ENCODE data around the gene MYOF.
"Not testable (repeated sequence)": the region's sequence is repeated elsewhere in the genome, so short reads cannot be mapped to it uniquely, and the experiment has no call there.

MYOF gene

DNA sequence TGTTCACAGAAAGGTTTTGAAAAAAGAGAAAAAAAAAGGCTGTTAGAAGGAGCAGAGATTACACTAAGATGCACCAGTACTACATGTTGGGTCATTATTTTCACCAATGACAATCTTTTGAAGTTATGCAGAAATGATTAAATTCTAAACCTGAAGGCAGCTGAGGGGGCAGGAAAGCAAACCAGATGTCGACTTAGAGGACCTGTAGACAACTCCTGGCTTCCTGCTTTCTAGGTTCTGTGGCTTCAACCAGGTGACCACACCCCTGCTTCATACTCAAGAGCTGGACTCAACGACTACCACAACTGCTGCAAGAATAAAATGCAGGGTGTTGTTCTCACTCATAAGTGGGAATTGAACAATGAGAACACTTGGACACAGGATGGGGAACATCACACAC lies 30.0 kb downstream of the MYOF start:
- DNase-seq, result no peak

DNA sequence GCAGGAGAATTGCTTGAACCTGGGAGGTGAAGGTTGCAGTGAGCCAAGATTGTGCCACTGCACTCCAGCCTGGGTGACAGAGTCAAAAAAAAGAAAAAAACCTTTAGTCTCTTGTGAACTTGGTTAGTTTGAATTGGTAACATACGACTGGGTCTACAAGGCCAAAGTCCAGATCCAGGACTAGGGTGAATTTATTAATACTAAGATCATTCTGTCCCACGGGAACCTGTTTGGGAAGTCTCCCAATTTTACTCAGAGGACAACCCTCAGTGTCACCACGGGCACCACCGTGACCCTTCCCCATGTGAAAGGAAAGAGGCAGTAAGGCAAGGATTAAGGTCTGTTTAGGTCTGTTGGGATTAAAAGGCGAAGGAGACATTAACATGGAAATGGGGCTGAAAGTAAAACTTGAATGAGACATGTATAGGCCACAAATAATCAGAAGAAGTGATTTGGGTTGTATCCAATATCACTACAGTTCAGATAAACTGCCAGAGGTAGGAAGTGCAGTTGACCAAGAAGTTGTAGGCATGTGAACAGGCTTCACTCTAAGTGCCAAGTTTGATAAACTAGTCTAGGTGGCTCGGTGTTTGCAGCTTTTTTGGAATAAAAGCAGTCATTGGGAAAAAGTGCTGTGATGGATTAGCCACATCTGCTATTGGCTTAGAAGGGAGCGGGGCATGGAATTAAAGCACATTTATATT lies 30.7 kb downstream of the MYOF start:
- DNase-seq, result no peak

DNA sequence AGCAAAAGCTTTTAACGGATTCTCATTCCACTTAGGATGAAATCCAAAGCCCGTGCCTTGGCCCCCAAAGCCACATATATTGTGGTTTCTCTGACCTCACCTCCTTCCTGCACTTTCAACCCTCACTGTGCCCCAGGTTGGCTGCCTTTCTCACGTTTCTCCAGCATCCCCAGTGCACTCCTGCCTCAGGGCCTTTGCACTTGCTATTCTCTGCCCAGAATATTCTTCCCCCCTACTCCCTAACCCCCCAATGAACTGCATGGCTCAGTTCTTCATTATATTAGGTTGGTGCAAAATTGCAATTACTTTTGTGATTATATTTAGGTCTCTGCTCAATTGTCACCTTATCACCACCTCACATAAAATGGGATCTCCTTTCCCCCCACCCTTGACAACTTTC lies 34.2 kb downstream of the MYOF start:
- no peak for DNase-seq

DNA sequence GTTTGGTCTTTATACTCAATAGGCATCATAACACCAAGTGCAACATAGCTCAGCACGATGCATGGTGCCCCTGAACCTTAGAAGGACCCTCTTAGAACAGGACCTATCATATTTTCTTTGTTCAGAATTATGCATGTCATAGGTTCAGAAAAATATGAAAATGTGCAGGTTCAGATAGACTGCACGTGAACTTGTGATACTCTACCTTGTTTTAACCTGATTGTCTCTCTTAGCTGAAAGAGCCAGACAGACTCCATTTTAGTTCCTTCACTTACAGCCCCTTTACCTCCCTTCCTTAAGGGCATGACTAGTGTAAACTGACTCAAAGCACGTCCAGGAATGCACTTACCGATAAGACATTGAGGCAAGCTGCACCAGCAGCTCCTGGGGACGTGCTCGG lies 35.1 kb downstream of the MYOF start:
- DNase-seq, result no peak

DNA sequence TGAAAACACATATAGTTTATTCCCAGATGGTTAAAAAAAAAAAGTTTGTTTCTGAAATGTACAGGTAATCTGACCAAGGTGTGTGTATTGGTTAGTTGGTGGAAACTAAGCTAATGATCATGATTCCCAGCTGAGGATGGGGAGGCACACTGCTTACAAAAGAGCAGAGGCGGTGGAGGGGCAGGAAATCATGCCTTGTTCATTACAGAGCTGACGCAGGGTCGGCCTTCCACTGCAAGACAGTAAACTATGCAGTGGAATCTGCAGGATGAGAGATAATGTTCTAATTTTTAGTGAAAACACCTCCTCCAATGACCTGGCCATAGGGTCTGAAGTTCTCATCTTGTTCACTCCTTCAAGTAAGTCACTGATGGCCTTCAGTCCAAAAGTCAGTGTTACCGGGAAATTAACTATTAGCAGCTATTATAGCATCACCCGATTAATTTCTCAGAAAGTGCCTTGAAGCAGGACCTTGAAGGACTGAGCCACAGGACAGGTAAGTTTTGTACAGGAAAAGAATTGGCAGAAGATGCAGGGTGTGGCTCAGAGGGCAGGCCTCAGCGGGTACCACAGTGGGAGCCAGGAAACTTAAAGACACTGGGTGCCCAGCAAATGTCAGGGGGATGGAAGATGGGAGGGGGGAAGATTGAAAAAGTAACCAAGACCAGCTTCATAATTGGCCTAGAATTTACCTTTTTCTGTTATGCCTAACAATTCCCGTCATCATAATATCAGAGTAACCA lies 36.0 kb downstream of the MYOF start:
- DNase-seq, result no peak

DNA sequence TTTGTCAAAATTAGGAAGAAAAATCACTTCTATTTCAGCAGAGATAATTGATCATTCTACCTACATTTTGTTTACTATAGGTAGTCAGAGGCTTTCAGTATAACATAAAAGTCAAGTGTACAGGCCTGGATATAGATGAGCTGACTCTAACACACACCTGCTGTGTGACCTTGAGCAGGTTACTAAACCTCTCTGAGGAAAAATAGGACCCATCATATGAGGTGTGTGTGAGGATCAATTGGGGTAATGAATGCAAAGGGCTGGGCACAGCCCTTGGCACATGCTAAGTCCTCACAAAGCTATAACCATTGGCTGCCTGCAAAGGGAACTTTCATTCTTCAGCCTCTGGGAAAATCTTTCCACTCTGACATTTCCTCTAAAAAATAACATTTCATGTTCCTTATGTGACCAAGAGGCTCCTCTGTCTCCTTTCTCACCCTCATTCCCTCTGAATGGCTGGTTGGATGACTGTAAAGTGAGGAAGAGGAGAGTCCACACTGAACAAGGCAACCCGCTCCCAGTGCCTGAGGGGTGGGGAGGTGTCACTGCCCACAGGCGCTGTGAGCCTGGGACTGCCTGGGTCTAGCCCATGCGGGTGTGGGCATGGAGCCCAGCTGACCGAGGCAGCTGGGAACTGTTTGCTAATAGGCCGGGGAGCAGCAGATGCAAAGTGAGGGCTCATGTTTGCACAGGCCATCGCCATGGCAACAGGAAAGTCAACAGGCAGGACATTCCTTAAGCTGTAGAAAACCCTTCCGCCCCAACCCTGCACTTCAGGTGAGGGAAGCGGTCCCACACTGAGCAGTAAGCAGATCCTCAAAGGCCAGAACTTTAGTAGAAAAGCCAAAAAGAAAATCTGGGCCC lies 36.8 kb downstream of the MYOF start:
- DNase-seq, result peak; percentile 92

DNA sequence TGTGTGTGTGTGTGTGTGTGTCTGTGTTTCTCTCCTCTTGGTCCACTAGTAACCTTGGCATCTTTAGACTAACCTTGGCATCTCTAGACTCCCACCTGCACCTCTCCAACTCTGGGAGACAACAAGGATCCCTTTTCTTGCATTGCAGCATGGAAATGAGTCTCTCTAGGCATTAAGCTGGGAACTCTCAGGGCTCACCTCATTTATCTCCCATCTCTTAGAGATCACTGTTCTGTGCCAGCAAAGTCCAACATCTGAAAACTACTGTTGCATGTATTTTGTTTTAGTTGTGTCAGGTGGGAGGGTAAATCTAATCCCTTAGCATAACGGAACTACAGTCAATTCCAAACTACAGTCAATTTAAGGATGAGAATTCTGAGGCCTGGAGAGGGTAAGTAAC lies 38.7 kb downstream of the MYOF start:
- no peak for DNase-seq

DNA sequence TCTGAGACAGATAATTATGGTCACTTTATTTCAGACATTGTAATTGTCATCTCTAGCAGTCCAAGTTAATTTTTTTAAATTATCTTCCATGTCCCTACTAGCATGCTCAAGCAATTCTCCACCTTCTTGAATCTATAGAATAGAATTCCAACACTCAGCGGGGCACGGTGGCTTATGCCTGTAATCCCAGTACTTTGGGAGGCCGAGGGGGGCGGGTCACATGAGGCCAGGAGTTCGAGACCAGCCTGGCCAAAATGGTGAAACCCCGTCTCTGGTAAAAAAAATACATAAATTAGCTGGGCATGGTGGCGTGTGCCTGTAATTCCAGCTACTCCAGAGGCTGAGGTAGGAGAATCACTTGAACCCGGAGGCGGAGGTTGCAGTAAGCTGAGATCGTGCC lies 39.4 kb downstream of the MYOF start:
- not testable (repeated sequence) for DNase-seq

DNA sequence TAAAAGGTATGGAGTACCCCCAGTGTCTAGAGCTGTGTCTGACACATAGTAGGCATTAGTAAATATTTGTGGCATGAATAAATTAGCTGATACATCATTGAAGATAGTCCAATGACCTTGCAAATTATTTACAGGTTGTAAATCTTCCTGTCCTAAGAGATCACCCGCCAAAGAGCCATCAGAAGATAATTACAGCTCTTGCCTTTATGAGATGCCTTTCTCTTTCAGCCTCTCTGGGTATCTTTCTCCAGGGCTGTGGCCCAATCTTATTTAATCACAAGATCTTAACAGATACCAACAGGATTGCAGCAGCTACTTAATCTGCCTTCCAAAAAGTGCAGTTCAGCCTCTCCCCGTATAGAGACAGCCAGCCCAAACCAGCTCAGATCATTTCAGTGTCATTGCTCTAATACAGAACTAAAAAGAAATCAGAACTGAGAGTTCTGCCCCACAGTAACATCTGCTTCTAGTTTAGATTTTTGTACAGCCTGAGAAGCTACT lies 41.5 kb downstream of the MYOF start:
- DNase-seq, result no peak

DNA sequence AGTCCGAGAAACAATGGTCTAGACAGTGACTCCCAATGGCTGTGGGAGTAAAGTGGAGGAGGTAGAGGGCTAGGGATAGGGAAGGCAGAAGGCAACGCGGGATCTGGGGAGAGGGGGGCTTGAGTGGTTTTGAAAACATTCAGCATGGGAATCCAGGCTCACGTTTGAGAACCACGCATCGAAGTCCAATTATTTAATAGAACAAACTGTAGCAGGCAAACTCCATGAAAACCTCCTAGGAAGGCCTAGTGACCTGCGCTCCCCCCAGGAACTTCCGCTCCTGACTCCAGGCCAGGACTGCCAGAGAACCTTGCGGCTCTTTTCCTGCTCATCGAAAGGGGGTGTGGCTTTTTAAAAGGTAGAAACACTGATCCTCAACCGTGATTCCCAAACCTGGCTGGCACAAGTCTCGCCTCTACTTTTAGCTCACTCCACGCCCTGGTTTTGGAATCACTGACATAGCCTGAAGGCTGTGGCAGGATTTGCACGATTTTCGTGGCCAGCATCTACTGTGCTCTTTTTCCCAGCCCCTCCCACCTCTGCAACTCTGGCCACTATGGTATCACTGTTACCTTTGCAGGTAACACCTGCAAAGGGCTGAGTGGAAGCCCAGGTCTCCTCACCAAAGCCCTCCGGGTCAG lies 43.4 kb downstream of the MYOF start:
- peak; percentile 77 for DNase-seq

DNA sequence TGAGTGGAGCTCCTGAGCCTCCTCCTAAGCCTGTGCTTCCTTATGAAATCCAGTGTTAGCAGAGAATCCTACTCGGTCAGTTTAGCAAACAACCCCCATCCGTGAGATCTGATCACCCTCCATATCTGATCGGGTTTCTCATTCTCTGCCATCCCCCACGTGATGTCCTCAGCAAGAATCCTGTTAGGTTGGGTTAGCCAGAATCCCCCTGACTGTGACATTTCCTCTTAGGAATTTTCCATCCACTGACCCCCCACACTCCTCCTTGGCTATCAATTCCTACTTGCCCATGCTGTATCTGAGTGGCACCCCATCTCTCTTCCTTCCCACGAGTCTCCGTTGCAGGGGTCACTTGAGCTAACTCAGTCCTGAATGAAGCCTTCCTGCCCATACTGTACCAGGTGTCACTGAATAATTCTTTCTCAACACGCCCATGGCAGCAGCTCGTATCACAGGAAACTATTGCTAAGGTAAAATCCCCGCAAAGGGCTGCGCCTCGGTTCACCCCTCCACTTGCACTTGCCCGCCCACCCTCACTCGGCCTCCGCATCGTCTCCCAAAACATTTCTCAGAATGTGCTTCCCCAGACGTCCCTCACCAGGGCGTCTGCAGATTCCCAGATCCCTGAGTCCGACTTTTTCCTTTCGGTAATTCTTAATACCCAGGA lies 44.1 kb downstream of the MYOF start:
- no peak for DNase-seq

DNA sequence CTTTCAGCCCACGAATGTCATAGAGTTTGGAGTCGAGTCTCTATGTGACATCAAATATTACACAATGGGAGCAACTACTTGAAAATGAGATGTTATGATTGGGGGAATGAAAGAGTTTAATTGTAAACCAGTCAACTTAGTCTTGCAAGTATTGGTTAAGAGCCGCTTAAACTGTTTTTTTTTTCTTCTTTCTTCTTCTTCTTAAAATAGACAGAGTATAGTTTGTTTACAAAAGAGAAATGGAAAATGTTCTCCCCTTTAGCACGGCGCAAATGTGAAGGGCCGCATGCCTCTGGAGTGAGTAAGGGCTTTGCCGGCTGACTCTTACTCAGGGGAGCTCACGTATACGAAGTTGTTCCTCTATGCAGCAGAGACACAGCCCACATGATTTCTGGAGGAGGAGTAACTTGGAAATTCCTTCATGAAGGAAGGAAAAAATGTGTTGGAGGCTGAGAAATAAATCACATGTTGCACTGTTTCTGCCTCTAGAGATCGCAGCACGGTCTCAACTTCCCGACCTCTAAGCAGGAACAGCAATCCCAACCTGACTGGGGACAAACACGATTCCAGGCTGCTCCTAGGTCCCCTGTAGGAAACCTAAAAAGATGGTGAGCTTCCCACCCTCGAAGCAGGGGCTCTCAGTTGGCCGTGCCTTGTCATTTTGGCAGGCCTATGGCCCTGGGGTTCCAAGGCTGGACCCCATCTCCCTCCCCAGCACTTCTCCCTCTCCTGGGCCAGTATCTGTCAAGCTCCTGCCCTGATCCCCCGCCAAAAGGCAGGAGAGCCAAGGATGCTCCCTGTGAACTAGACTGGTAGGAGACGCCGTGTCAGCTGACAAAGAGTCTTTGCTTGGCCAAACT lies 44.8 kb downstream of the MYOF start:
- DNase-seq, result no peak

DNA sequence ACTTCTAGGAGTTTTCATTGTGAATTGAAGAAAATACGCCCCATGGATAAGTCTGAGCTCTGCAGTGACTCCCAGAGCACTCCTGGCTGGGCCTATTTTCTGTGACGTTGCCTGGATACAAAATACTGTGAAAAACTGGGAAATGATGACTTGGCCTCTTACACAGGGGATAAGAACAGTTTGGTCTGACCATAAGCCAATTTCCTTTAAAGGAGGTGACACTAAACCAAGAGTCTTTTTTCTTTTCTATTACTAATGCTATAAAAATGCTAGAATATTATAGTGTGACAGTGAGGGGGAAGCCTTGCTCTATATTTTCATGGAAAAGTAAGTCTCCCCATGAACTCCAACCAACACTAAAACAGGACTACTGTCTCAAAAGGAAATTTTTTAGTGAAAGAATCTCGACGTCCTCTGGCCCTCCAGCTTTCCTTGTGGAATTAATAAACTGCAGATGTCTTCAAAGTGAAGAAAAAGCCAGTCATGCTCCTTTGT lies 45.5 kb downstream of the MYOF start:
- no peak for DNase-seq

DNA sequence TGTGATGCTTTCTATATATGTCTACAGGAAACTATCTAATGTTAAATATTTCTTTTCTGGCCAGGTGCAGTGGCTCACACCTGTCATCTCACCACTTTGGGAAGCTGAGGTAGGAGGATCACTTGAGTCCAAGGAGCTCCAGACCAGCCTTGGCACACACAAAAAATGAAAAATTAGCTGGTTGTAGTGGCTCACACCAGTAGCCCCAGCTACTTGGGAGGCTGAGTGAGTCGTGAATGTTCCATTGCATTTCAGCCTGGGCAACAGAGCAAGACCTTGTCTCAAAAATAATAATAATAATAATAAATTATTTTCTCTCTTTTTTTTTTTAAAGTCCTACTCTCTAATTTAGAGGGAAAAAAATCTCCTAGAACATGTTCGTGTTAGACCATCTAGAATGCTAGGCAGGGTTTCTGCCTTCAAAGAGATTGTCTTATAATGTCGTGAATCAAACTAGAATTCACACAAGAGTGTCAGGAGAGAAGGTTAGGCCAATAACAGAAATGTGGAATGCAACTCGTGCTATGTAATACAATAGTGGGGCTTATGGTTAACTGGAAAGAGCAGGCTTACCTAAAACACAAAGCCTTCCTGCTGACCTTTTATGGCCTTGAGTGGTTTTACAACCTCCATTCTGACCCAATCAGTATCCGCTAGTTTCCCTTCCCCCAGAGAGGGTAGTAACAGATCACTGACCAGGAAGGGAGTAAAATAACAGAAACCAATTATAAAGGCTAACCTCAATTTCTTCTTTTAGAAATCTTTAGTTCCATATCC lies 46.3 kb downstream of the MYOF start:
- DNase-seq, result peak; percentile 68

DNA sequence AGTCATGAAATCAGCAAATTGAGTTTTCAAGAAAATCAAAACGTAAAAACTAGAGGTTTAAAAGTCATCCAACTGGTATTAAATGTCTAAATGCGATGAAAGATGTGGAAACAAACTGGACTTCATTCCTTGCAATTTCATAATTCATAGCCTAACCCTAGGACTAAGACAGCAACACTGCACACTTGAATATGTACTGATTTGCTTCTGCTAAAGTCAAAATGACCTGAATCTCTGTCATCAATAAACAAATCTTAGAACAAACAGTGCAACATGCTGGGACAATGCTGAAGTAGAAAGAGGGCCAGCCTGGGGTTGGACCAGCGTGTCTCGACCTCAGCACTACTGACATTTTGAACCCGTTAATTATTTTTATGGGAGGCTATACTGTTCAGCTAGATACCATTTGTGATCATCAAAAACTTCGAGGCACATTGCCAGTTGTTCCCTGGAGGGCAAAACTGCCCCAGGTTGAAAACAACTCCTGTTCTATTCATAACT lies 47.1 kb downstream of the MYOF start:
- DNase-seq, result no peak

DNA sequence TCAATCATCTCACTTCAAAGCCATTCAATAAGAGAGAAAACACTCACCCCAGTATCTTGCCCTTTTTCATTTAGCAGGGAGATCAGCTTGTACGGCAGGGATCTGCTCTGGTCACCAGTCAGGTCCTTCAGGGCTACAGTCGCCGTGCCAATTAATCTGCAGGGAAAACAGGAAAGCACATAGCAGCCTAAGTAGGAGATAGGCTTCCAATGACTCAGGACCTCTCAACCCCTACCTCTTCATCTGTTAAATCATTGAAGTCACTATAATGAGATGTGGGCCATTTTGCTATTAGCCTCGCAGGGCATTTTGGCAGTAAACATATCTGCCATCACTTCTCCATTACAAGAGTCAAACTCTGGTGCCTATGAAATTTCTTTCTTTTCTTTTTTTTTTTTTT lies 50.8 kb downstream of the MYOF start:
- no peak for DNase-seq

DNA sequence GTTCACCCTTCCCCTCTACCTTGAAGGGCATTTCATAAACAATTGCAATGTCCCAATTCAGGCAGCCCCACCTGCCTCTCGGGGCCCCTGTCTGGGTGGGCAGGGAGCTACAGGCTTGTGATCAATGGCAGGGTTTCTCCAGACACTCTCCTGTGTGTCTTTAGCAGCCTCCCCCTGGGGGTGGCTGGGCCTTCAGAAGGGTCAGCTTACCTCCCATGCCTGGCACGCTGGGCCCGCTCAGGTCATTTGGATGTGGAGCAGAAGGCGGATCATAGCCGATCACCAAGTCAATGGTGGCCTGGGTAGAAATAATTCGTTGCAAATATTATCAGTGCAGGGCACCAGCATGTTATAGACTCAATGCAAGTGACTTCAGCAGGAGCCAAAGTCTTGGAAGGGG lies 56.3 kb downstream of the MYOF start:
- no peak for DNase-seq

DNA sequence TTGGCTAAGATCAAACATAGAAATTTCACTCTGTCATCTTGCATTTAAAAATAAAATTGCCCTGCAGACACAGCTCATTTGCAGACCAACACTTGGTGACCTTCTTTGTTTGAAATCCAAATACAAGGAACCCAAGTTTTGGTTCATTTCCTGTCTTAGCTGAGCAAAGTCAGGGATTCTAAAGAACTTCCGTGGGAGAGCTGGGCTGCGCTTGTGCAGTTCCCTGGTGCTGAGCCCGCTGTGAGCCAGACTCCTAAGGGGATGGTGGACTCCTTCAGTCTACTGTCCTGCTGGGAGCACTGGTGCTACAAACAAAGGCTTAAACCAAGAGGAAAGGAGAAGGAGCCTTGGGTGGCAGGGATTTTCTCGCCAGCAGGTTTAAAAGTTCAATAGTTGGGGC lies 60.0 kb downstream of the MYOF start:
- no peak for DNase-seq

DNA sequence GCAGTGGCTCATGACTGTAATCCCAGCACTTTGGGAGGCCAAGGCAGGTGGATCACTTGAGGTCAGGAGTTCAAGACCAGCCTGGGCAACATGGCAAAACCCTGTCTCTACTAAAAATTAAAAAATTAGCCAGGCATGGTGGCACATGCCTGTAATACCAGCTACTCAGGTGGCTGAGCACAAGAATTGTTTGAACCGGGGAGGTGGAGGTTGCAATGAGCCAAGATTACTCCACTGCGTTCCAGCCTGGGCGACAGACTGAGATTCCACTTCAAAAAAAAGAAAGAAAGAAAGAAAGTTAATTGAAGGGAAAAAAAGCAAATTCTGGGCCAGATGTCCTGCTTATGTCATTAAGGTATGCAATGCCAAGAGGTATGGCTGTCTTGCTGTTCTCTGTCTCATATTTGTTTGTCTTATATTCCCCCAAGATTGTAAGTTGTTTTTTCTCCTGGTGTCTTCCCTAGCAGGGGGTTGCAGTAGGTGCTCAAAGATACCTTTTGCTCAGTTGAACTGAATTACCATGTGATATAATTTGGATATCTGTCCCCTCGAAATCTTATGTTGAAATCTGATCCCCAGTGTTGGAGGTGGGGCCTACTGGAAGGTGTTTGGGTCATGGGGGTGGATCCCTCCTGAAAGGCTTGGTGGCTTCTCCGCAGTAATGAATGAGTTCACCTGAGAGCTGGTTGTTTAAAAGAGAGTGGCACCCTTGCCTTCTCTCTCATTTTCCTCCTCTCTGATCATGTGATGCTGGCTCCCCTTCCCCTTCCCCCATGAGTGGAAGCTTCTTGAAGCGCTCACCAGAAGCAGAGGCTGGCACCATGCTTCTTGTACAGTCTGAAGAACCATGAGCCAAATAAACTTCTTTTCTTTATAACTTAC lies 60.9 kb downstream of the MYOF start:
- DNase-seq, result no peak

Measured in NCI-H2029 (cell line).